PFSK-1 (cell line): ENCODE data around the gene CASZ1.

Source experiments
- FOXP2 ChIP-seq: optimal IDR thresholded peaks from 2 replicates; pipeline ENCODE3; 2011; ENCODE audit warnings: borderline replicate concordance, control low read depth, inconsistent platforms; ENCODE audit not compliant: insufficient read depth; ENCODE audit errors: extremely low read length, extremely low read depth
- POLR2AphosphoS5 ChIP-seq: IDR thresholded peaks from 2 replicates; pipeline ENCODE4 v1.6.1; 2012; ENCODE audit warnings: low read depth, mild to moderate bottlenecking, control low read depth, low read length, moderate library complexity
- REST ChIP-seq, 2 experiments: IDR thresholded peaks; 2 replicates each; pipeline versions ENCODE4 v1.6.1 to v1.8.0; 2011 to 2012; ENCODE audit warnings: low read depth in 2 of 2, low read length in 2 of 2, control low read depth in 1 of 2, inconsistent platforms in 1 of 2, mild to moderate bottlenecking in 1 of 2, moderate library complexity in 1 of 2; ENCODE audit not compliant: insufficient read depth in 1 of 2
- SIN3A ChIP-seq: IDR thresholded peaks from 2 replicates; pipeline ENCODE4 v1.6.1; 2012; ENCODE audit warnings: mild to moderate bottlenecking, low read length, moderate library complexity, borderline replicate concordance; ENCODE audit not compliant: insufficient read depth
- TAF1 ChIP-seq: IDR thresholded peaks from 2 replicates; pipeline ENCODE4 v1.6.1; 2012; ENCODE audit warnings: low read length, control low read depth, borderline replicate concordance; ENCODE audit not compliant: insufficient read depth

Gene CASZ1

GRCh38 chr1:10623686-10624145 lies 172.7 kb downstream of the CASZ1 start:
- TF ChIP-seq REST (IDR thresholded peaks at IDR 0.05; ENCODE audit: insufficient read depth in 1 of 2, low read depth in 2 of 2, low read length in 2 of 2) (no peak), TAF1 (no peak), SIN3A (no peak), POLR2AphosphoS5 (no peak), FOXP2 (no peak)

DNA sequence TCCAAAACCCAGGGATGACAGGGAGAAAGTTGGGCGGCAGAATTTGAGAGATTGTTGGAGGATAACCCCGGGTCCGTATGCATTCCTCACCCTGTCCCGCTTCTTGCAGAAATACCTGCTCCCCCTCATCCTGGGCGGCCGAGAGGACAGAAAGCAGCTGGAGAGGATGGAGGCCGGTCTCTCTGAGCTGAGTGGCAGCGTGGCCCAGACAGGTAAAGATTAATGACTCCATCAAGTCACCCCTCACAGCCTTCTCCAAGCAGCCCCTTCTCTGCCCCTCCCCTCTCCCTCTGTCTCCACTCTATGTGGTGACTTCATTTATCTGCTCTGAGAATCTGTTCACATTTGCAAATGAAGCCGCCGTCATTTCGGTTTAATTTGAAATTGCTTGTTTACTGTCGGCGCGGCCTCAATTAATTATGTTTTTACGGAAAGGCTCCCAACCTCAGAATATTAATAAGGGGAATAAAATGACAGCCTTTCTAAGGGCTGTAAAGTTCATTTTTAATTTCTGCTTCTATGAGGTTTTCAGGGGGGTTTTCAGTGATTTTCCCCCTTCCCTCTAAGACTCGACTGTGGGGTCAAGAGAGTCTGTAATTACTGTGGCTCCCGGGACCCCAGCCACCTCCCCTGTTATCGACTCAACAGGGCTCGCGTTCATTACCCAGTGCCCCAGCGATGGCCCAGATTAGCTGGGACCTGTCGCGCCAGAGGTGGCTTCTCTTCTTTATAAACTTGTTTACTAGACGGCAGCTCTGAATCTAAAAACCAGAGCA lies 173.3 kb downstream of the CASZ1 start:
- TF ChIP-seq REST (IDR thresholded peaks at IDR 0.05; ENCODE audit: insufficient read depth in 1 of 2, low read depth in 2 of 2, low read length in 2 of 2) (no peak), POLR2AphosphoS5 (no peak), FOXP2 (no peak), SIN3A (no peak), TAF1 (no peak)

DNA sequence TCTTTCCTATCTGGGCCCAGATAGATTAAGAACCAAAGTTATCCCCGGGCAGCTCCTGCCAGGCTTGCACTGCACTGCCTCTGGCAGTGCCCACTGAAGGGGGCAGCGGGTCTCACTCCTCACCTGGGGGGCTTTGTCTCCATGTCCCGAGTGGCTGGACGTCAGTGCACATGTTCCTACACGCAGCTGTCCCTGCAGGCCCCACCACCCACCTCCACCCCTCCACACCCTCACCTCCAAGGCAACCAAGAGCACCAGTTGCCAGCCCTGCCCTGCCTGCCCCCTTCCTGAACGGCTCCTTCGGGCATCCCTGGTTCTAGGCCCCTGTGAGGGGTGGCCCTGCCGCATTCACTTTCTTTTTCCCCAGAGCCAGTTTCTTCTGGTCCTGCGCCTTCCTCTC lies 174.5 kb downstream of the CASZ1 start:
- TF ChIP-seq FOXP2, result no peak
- TF ChIP-seq TAF1, result no peak
- TF ChIP-seq REST (IDR thresholded peaks at IDR 0.05; ENCODE audit: insufficient read depth in 1 of 2, low read depth in 2 of 2, low read length in 2 of 2), result no peak
- TF ChIP-seq POLR2AphosphoS5, result no peak
- TF ChIP-seq SIN3A, result no peak

- TF ChIP-seq REST (IDR thresholded peaks at IDR 0.05; ENCODE audit: insufficient read depth in 1 of 2, low read depth in 2 of 2, low read length in 2 of 2), result no peak
- no peak for TF ChIP-seq TAF1
- no peak for TF ChIP-seq FOXP2
- TF ChIP-seq SIN3A, result no peak
- no peak for TF ChIP-seq POLR2AphosphoS5
Measured at GRCh38 chr1:10620776-10621175, 175.7 kb downstream of the CASZ1 start.
